Thymus (tissue), 11 donors: Measurements from ENCODE around the gene SREBF1. TPM values are rescaled to one million over a fixed set of nuclear protein-coding genes. Genes with fewer than 3 reads are reported as not detected.

ENCODE experiments used
- DNase-seq, 9 donors: peaks; one replicate each; pipeline ENCODE4 v3.0.0-alpha.2; 2013; ENCODE audit warnings: low spot score in 9 of 9, low read depth in 6 of 9, missing footprints in 1 of 9
- H3K27ac ChIP-seq, 2 donors: one replicate each; pipeline ENCODE4 v1.5.1; 2013; ENCODE audit warnings: control low read depth in 1 of 2, low read depth in 1 of 2, low read length in 1 of 2, mild to moderate bottlenecking in 1 of 2, moderate library complexity in 1 of 2
- H3K27me3 ChIP-seq, 2 donors: one replicate each; pipeline ENCODE4 v1.5.1; 2013; ENCODE audit warnings: low read length in 1 of 2; ENCODE audit not compliant: control insufficient read depth in 2 of 2, insufficient read depth in 1 of 2
- H3K36me3 ChIP-seq, 2 donors: one replicate each; pipeline ENCODE4 v1.5.1; 2013; ENCODE audit warnings: low read length in 1 of 2, mild to moderate bottlenecking in 1 of 2, moderate library complexity in 1 of 2; ENCODE audit not compliant: control insufficient read depth in 2 of 2, insufficient read depth in 2 of 2
- H3K4me1 ChIP-seq, 2 donors: one replicate each; pipeline ENCODE4 v1.5.1; 2013; ENCODE audit warnings: low read length in 2 of 2; ENCODE audit not compliant: control insufficient read depth in 2 of 2, insufficient read depth in 2 of 2
- H3K4me3 ChIP-seq, 2 donors: one replicate each; pipeline ENCODE4 v1.5.1; 2013; ENCODE audit warnings: low read length in 2 of 2, control low read depth in 1 of 2, mild to moderate bottlenecking in 1 of 2
- H3K9me3 ChIP-seq, 2 donors: one replicate each; pipeline ENCODE4 v1.5.1; 2013; ENCODE audit warnings: low read length in 1 of 2, mild to moderate bottlenecking in 1 of 2; ENCODE audit not compliant: control insufficient read depth in 2 of 2, insufficient read depth in 1 of 2
- WGBS: extraction: QIAGEN DNeasy Blood & Tissue Kit; methylation state at CpG from one replicate; pipeline ENCODE4 v1.1.7; 2013; 5-methylcytosine and 5-hydroxymethylcytosine counted together
- polyA plus RNA-seq: library from polyadenylated mRNA; stranded (reverse); fragments of 200-250 nt; gene quantifications from one replicate; pipeline ENCODE4 v1.2.3, GENCODE V29; 2013
- total RNA-seq: library from RNA; stranded (reverse); fragments of 120-200 nt; gene quantifications from one replicate; pipeline ENCODE4 v1.2.4, GENCODE V29; 2013
- donor health status: healthy.

The SREBF1 gene
- total and polyA plus RNA-seq, 2 donors, result 18.1 to 53.3 TPM

DNA sequence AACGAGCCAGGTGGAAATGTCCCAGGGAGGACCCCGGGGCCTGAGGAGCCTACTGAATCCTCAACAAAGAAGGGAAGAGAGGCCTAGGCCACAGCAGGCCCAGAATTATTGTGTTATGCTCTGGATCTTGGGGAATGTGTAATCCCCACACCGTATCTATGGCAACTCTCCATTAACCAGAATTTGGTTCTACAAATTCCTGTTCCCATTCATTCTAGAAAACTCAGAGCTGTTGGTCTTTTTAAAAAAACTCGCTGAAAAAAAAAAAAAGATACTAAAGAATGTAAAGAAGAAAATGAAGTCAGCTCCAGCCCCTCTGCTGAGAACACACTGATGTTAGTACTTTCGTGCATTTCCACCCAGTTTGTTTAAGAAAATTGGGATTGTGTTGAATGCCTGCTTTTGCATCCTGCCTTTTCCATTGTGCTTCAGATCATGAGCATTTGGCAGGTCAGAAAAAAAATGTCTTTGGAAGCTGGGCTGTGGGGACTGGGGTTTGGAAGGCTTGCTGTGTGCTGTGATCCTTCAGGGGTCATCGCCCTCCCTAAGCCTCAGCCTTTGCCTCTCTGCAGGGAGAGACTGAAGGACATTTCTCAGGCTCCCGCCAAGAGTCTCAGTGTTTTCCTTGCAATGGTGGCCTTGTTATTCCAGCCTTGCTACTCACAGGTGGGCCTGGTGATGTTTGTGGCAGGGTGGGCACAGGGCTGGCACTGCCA, 69.5 kb downstream of the SREBF1 start:
- no peak for DNase-seq
- H3K36me3 ChIP-seq, result peaks cover 4% of the 10 kb centered on the region in 2 donors
- 91% methylated on average over 7 of the region's 7 CpGs for WGBS
- H3K27me3 ChIP-seq, result no peaks in the 10 kb centered on the region
- peaks cover 27 to 72% of the 10 kb centered on the region in 2 donors for H3K4me1 ChIP-seq
- no peaks in the 10 kb centered on the region for H3K9me3 ChIP-seq
- H3K4me3 ChIP-seq, result no peak overlapping the region
- no peak overlapping the region for H3K27ac ChIP-seq

DNA sequence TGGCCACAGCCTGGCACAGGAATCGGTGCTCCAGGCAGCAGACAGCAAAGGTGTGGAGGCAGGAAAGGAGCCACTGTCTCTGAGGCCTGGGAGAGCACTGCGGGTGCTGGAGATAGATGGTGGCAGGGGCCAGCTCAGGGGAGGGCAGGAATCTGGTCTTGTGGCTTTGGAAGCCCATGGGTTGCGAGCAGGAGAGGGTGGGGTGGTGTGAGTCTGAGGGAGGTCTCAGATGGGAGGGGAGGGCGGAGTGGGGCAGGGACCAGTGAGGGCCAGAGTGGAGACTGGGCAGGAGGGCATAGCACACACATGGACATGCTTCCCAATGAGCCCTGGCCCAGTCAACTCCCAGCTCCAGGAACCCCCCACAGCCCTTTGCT, 70.1 kb downstream of the SREBF1 start:
- DNase-seq, result no peak
- Histone ChIP-seq H3K4me1 (peaks cover 27 to 76% of the 10 kb centered on the region in 2 donors), H3K27me3 (no peaks in the 10 kb centered on the region), H3K27ac (peak overlapping the region in 1 of 2 donors; percentile 13), H3K4me3 (no peak overlapping the region), H3K9me3 (no peaks in the 10 kb centered on the region), H3K36me3 (peaks cover 4% of the 10 kb centered on the region in 2 donors)
- WGBS, result 86% methylated on average over 4 of the region's 4 CpGs

DNA sequence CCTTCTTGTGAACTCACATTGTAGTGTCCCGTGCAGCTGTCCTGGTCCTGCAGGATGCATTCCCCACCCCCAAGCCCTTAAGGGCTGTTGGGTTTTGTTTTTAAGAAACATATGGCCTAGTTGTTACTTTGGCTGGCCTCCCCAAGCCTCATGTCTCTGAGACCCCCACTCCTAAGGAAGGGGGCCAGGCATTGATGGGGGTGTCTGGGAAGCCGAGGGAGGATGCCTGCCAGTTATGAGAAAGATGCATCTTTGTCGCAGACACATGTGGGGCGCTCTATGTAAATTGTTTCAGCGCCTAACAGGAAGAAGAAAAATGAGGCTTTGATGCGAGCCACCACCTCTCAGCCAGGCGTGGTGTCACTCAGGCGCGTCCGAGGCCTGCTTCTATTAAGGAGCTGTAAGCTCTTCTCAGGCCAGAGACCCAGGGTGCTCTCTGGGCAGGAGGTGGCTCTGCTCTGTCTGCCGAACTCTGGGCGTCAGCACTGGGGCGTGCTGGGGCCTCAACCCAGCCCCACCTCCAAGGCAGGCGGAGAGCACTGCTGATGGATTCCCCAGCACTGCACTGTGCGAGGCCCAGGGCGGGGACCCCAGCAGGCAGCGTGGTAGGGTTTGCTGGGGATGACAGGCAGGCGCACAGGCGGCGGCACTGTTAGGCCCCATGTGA, 70.6 kb downstream of the SREBF1 start:
- H3K27me3 ChIP-seq, result no peaks in the 10 kb centered on the region
- WGBS, result 72% methylated on average over 20 of the region's 20 CpGs
- H3K9me3 ChIP-seq, result no peaks in the 10 kb centered on the region
- H3K27ac ChIP-seq, result peak overlapping the region in 1 of 2 donors; percentile 13
- peak in 1 of 9 donors; percentile 57 for DNase-seq
- H3K36me3 ChIP-seq, result peaks cover 4% of the 10 kb centered on the region in 2 donors
- no peak overlapping the region for H3K4me3 ChIP-seq
- H3K4me1 ChIP-seq, result peaks cover 27 to 82% of the 10 kb centered on the region in 2 donors

DNA sequence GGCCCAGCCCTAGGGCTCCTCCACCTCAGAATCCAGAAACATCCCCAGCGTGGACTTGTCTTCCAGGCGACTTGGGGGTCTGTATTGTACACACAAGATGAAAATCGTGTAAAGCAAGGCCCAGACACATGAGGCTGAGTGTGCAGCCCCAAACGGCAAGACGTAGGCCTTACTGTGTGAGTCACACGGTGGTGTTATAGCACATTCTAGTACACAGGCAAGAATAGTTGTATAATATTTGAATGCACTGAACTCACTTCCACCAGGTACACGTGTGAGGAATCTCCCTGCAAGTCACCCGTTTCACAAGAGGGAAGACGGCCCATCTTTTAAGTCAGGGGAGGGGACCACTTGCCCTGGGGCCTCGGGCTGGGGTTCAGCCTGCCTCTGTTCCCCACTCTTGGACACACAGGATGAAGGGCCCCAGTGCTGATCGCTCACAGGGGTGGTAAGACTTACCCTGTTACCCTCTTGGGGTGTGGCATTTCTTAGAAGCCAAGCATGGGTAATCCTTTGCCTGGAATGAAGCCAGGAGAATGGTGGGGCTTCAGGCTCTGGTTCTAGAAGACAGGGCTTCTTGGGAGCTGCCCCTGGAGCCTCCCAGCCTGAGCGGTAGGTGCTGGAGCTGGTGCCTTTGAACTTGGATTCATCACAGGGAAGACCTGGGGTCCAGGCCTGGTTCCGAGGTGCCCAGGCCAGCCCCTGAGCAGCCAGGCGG, 71.3 kb downstream of the SREBF1 start:
- 90% methylated on average over 14 of the region's 14 CpGs for WGBS
- no peaks in the 10 kb centered on the region for H3K9me3 ChIP-seq
- H3K4me3 ChIP-seq, result no peak overlapping the region
- H3K27ac ChIP-seq, result no peak overlapping the region
- peaks cover 4% of the 10 kb centered on the region in 2 donors for H3K36me3 ChIP-seq
- peaks cover 27 to 89% of the 10 kb centered on the region in 2 donors for H3K4me1 ChIP-seq
- H3K27me3 ChIP-seq, result no peaks in the 10 kb centered on the region
- no peak for DNase-seq

DNA sequence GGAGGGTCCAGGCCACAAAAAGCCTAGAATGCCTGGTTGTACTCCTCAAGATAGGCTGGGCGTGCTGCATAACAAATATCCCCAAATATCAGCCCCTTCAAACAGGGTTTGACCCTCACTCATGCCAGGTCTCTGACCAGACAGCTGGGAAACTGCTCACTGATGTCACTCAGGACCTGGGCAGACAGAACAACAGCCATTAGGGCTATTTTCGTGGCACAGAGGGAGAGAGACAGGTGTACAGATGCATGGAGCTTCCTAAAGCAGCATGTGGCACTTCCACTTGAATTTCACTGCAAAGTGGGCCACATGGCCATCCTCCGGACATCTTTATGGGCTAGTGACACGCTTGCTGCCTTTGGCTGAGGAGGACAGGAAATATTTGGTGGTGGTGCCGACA, 73.1 kb downstream of the SREBF1 start:
- DNase-seq, result no peak
- Histone ChIP-seq H3K9me3 (no peaks in the 10 kb centered on the region), H3K27me3 (no peaks in the 10 kb centered on the region), H3K4me1 (peaks cover 40 to 97% of the 10 kb centered on the region in 2 donors), H3K36me3 (peaks cover 4 to 7% of the 10 kb centered on the region in 2 donors), H3K4me3 (no peak overlapping the region), H3K27ac (peak overlapping the region in 1 of 2 donors; percentile 59)
- 38% methylated on average over 5 of the region's 5 CpGs for WGBS

DNA sequence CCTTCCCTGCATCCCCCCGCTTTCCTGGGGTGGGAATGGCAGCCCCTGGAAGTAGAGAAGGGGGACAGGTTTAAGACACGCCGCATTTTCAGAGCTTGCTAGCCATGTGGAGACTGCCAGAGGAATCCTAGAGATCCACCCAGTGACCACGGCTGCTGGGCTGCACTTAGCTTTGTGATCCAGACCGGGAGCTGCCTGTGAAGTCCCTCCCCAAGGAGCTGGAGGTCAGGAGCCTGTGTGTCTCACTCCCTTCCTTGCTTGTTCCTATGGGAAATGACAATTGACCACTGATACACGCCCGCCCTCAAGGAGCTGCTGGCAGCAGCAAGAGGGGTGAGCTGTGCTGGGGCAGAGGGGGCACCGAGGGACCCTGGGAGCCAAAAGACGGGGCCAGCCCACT, 73.7 kb downstream of the SREBF1 start:
- WGBS, result 96% methylated on average over 9 of the region's 9 CpGs
- Histone ChIP-seq H3K4me1 (peaks cover 46 to 98% of the 10 kb centered on the region in 2 donors), H3K9me3 (no peaks in the 10 kb centered on the region), H3K36me3 (peaks cover 4 to 7% of the 10 kb centered on the region in 2 donors), H3K27ac (no peak overlapping the region), H3K4me3 (no peak overlapping the region), H3K27me3 (no peaks in the 10 kb centered on the region)
- DNase-seq, result no peak

DNA sequence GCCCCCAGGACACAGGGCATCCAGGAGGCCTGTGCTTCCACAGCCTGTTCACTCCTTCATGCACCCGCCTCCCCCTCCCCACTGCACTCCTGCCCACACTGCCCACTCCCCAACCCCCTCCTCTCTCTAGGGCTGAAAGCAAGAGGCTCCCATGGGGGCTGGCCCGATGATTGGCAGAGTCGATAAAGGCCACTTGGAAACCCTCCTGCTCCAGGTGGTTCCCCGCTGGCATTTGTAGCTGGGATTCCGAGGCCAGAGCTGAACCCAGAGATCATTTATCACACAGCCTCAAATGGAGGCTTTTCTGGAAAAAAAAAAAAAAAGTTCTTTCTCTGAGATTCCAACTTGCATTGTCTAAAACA, 74.1 kb downstream of the SREBF1 start:
- peaks cover 4 to 7% of the 10 kb centered on the region in 2 donors for H3K36me3 ChIP-seq
- no peaks in the 10 kb centered on the region for H3K9me3 ChIP-seq
- H3K27me3 ChIP-seq, result no peaks in the 10 kb centered on the region
- 93% methylated on average over 5 of the region's 5 CpGs for WGBS
- no peak overlapping the region for H3K4me3 ChIP-seq
- peaks cover 48 to 99% of the 10 kb centered on the region in 2 donors for H3K4me1 ChIP-seq
- DNase-seq, result no peak
- no peak overlapping the region for H3K27ac ChIP-seq
